ENCODE data around the gene TTK.

GRCh38 chr6:79981652-79982051 lies 22.8 kb upstream of the TTK start:
- TF ChIP-seq, protein P1, sequence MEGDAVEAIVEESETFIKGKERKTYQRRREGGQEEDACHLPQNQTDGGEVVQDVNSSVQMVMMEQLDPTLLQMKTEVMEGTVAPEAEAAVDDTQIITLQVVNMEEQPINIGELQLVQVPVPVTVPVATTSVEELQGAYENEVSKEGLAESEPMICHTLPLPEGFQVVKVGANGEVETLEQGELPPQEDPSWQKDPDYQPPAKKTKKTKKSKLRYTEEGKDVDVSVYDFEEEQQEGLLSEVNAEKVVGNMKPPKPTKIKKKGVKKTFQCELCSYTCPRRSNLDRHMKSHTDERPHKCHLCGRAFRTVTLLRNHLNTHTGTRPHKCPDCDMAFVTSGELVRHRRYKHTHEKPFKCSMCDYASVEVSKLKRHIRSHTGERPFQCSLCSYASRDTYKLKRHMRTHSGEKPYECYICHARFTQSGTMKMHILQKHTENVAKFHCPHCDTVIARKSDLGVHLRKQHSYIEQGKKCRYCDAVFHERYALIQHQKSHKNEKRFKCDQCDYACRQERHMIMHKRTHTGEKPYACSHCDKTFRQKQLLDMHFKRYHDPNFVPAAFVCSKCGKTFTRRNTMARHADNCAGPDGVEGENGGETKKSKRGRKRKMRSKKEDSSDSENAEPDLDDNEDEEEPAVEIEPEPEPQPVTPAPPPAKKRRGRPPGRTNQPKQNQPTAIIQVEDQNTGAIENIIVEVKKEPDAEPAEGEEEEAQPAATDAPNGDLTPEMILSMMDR (IDR thresholded peaks at IDR 0.05): no peak
- no peak for TF ChIP-seq POLR2A (IDR thresholded peaks at IDR 0.05)
